Astrocyte of the cerebellum (primary cell): Measurements from ENCODE around the gene C3orf70.

ENCODE experiments used
- DNase-seq: peaks from one replicate; pipeline ENCODE4 v3.0.0-alpha.2; 2011; ENCODE audit warnings: low read depth
- H3K4me3 ChIP-seq: 2 replicates; pipeline ENCODE4 v1.5.1; 2011; ENCODE audit warnings: mild to moderate bottlenecking, low read depth, low read length, moderate library complexity
- CTCF ChIP-seq: IDR thresholded peaks from 2 replicates; pipeline ENCODE4 v1.5.1; 2012; ENCODE audit warnings: low read length, low read depth, moderate library complexity, mild to moderate bottlenecking; ENCODE audit errors: missing control alignments
- in situ Hi-C: cut with HindIII; loops from 2 replicates; pipeline ENCODE4 v1.10.0; 2017; ENCODE audit warnings: low sequenced_read_pairs

Gene C3orf70

GRCh38 chr3:185082829-185083228 lies 70.0 kb downstream of the C3orf70 start:
- in situ Hi-C loops: no loop called here
- TF ChIP-seq CTCF: no peak
- H3K4me3 ChIP-seq: no peak overlapping the region
- DNase-seq: no peak

- in situ Hi-C loops: no loop called here
- TF ChIP-seq CTCF: no peak
- no peak overlapping the region for H3K4me3 ChIP-seq
- DNase-seq: no peak
These were observed 70.7 kb downstream of the C3orf70 start for GRCh38 chr3:185082149-185082548.

- H3K4me3 ChIP-seq: no peak overlapping the region
- DNase-seq: no peak
- no peak for TF ChIP-seq CTCF
- in situ Hi-C loops: no loop called here
These were observed 71.3 kb downstream of the C3orf70 start for GRCh38 chr3:185081521-185081920.

- in situ Hi-C loops: loop anchor here (5.0 kb wide), 1 partner anchor 37 kb away; no protein-coding TSS in a partner anchor
- TF ChIP-seq CTCF: no peak
- DNase-seq: no peak
- H3K4me3 ChIP-seq: no peak overlapping the region
These were observed 73.2 kb downstream of the C3orf70 start for GRCh38 chr3:185079625-185080024.

- no peak for DNase-seq
- no peak overlapping the region for H3K4me3 ChIP-seq
- no peak for TF ChIP-seq CTCF
- in situ Hi-C loops: loop anchor here (5.0 kb wide), 1 partner anchor 34 kb away; no protein-coding TSS in a partner anchor
These were observed 76.6 kb downstream of the C3orf70 start for GRCh38 chr3:185076219-185076618.

GRCh38 chr3:185075547-185075946 lies 77.3 kb downstream of the C3orf70 start:
- DNase-seq: no peak
- TF ChIP-seq CTCF: no peak
- in situ Hi-C loops: loop anchor here (5.0 kb wide), 1 partner anchor 33 kb away; no protein-coding TSS in a partner anchor
- H3K4me3 ChIP-seq: no peak overlapping the region
